GM19452 (cell line): ENCODE data around the gene ATP11B.

Experiments used
- ATAC-seq: cut with Tn5 transposase; IDR thresholded peaks from one replicate; pipeline ENCODE4 v1.9.1; 2021; ENCODE audit not compliant: unreplicated experiment

ATP11B gene

GRCh38 chr3:182947888-182948287 lies 154.6 kb downstream of the ATP11B start:
- ATAC-seq = no peak

GRCh38 chr3:182948305-182948704 lies 155.0 kb downstream of the ATP11B start:
- no peak for ATAC-seq

GRCh38 chr3:182949688-182950087 lies 156.4 kb downstream of the ATP11B start:
- no peak for ATAC-seq

GRCh38 chr3:182954553-182955235 lies 161.4 kb downstream of the ATP11B start:
- peak; percentile 96 for ATAC-seq

- ATAC-seq = no peak
Measured at GRCh38 chr3:182957226-182957625, 163.9 kb downstream of the ATP11B start.

GRCh38 chr3:182957676-182958266 lies 164.5 kb downstream of the ATP11B start:
- no peak for ATAC-seq

GRCh38 chr3:182959474-182960350 lies 166.4 kb downstream of the ATP11B start:
- no peak for ATAC-seq

GRCh38 chr3:182962166-182962565 lies 168.9 kb downstream of the ATP11B start:
- no peak for ATAC-seq

- no peak for ATAC-seq
Measured at GRCh38 chr3:182964179-182964578, 170.9 kb downstream of the ATP11B start.

- no peak for ATAC-seq
Measured at GRCh38 chr3:182965861-182966366, 172.6 kb downstream of the ATP11B start.

- ATAC-seq = peak; percentile 58
Measured at GRCh38 chr3:182967218-182968204, 174.2 kb downstream of the ATP11B start.

GRCh38 chr3:182969277-182969676 lies 176.0 kb downstream of the ATP11B start:
- ATAC-seq = no peak

GRCh38 chr3:182969853-182970252 lies 176.5 kb downstream of the ATP11B start:
- no peak for ATAC-seq

- ATAC-seq = no peak
Measured at GRCh38 chr3:182970811-182971418, 177.6 kb downstream of the ATP11B start.
